GM11168 (cell line): ENCODE measurements around the gene WWTR1.

ENCODE experiments used
- in situ Hi-C: fragments of 300-500 bp; cut with MboI; formaldehyde crosslinking; loops from one replicate; pipeline ENCODE4 v1.12.0; 2022; ENCODE audit warnings: low sequenced_read_pairs; ENCODE audit not compliant: unreplicated experiment

WWTR1 gene

DNA sequence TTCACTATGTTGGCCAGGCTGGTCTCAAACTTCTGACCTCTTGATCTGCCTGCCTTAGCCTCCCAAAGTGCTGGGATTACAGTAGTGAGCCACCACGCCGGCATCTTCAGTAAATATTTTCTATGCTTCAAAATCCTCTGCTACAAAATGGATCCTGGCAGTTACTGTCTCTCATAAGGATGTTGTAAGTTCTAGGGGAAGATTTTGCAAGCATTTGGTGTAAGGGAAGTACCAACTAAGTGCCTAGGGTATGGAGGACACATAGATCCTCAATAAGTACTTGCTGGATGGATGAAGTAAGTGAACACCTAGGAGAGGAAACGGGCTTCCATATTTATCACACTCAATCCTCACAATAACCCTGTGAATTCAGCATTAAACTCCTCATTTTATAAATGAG lies 176.8 kb downstream of the WWTR1 start:
- in situ Hi-C loops = no loop called here

DNA sequence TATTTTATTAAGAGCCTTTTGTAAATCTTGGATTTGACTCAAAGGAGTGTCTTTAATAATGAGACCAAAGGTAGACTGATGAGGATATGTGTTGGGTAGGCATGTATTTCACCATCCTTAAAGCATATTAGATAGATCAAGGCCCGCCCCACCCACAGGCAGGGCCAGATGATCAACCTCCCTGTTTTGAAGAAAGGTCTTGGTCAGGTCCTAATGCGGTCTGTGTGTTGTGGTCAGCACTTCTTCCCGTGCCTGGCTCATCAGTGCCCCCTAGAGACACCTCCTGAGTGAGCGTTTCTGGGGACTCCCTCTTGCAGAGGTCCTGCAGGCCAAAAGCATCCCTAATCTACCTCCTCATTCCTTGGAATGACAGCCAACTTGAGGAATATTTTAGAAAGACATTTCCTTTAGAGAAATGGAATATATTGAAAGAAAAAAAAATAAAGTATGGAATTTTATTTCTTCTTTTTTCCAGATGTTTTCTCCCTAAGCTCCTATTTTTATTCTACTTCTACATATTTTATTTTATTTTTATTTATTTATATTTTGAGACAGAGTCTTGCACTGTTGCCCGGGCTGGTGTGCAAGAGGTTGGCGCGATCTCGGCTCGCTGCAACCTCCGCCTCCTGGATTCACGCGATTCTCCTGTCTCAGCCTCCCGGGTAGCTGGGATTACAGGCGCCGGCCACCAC lies 177.4 kb downstream of the WWTR1 start:
- in situ Hi-C loops = no loop called here

DNA sequence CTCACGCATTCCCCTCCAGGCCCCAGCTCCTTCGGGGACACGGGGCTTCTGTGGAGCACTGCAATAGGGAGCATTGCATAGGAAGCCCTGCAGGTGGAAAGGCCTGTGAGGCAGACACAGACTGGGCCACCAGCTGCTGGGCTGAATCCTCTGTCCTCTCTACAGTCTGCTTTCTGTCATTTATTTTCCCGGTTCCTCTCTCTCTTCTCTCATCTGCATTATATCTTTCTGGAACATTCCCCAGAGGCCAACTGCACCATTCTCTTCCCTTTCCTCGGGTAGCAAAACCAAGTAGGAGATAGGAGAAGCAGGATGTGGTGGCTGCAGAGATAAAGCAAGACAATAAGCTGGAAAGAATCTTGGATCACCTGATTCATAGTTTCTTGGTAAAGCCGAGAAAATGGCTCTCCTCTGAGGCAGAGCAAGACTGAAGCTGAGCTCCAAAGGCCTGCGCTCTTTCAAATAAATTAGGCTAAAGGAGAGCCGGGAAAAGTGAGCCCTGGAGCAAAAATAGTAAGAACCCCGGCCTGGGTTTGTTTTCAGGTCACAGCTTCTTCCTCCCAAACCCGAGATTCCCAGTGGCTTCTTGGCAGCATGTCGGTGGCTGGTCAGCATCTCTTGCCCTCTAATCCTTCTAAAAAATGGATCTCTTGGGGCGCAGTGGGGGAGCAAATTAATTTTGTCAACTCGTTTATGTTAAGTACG lies 178.1 kb downstream of the WWTR1 start:
- in situ Hi-C loops = loop anchor here (5.0 kb wide), 1 partner anchor 92 kb away; no protein-coding TSS in a partner anchor

DNA sequence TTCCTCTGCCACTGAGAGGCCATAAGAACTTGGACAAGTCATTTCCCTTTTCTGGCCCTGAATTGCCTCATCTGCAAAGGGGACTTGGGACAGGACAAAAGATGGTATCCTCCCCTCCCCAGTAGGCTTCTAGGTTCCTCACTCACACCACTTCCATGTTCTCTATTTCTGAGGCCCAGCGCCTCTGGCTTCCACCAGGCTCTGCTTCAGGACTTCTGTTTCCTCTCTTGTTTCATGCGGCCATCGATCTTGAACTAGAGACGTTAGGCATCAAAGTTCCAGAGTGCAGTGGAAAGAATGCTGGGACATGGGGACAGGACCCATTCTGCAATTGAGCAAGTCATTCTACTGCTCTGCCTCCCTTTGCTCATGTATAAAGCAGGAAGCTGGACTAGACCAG lies 181.6 kb downstream of the WWTR1 start:
- in situ Hi-C loops = loop anchor here (5.0 kb wide), 1 partner anchor 89 kb away; no protein-coding TSS in a partner anchor

DNA sequence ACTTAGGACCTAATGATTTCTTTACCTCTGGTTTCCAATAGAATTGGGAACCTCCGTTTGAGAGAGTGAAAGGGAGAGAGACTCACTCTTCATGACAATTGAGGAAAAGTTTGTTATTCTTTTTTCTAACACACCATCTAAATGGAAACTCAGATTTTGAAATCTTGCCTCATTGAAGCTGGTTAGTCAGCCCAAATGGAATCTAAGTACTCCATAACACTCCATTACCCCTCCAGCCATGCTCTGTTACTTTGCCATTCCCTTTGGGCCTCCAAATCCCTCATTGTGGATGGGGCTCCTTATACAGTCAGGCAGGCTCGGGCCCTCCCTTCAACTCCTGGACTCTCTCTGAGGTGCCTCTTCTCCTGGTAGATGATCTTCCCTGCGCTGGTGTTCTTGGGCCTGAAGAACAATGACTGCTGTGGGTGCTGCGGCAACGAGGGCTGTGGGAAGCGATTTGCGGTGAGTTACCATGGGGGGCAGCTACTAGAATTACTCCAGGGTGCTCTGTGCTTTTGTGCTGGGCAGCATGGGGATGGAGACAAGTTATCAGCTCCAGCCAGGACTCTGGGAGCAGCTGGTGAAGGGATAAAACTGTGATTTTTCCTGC lies 182.3 kb downstream of the WWTR1 start:
- in situ Hi-C loops = loop anchor here (5.0 kb wide), 1 partner anchor 88 kb away; no protein-coding TSS in a partner anchor

DNA sequence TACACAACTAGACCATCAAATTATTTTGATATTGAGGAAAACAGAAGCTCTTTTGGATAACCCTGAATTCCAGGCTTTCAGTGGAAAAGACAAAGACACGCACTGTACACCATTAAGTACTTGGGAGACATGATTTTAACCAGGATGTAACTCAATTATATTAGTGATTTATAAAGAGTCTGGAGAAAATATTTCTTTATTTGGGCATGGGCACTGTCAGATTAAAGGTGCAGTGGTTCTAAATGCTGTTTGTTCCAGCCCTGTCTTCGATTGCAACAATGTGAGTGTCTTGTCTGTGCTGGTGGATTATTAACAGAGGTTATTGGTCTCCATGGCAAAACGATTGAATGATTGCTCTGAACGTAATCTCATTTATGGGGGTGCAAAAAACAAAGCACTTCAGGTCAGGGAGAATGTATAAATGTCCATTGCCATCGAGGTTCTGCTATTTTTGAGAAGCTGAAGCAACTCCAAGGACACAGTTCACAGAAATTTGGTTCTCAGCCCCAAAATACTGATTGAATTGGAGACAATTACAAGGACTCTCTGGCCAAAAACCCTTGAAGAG lies 183.5 kb downstream of the WWTR1 start, which contains the start of gene TM4SF4:
TM4SF4 (plus strand) TSS at position 448 of the 568 bp plus-strand sequence. CDS start 181 bp downstream, outside the sequence.
- in situ Hi-C loops = no loop called here

DNA sequence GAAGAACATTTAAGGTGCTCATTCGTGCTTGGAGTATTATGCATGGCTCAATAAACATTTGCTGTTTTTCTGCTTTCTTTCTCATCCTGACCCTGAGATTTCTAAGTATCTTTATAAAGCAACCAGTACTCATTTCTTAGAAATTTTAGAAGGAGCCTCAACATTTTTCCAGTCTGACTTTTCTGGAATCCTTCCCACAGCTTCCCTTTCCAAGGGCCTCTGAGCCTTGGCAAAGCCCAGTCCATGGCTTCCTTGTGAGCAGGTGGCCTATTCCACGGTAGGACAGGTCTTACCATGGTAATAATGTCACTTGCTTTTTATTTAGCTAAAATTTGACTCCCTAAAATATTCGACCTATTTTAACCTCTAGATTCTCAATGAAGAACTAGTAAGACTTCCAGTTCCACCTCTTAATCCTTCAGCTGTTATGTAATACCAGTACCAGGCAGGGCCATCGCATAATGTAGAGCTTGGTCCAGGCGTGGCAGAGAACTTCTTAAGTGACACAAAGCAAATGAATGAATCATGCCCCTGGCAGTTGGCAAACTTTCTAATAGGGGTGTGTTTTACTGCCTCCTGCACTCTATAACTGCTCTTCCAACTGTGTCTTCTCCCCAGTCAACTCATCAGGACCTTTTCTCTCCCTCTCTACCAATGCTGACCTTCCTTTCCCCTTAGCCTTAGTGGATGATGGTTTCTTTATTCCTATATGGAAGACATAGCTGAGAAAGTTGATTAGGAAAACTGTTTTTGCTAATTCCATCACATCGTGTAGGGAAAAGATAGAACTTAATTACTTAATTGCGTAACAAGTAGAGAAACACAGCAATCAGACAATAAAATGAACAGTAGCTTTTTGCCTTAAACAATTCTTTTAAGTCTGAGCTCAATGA lies 184.2 kb downstream of the WWTR1 start:
- in situ Hi-C loops = no loop called here

DNA sequence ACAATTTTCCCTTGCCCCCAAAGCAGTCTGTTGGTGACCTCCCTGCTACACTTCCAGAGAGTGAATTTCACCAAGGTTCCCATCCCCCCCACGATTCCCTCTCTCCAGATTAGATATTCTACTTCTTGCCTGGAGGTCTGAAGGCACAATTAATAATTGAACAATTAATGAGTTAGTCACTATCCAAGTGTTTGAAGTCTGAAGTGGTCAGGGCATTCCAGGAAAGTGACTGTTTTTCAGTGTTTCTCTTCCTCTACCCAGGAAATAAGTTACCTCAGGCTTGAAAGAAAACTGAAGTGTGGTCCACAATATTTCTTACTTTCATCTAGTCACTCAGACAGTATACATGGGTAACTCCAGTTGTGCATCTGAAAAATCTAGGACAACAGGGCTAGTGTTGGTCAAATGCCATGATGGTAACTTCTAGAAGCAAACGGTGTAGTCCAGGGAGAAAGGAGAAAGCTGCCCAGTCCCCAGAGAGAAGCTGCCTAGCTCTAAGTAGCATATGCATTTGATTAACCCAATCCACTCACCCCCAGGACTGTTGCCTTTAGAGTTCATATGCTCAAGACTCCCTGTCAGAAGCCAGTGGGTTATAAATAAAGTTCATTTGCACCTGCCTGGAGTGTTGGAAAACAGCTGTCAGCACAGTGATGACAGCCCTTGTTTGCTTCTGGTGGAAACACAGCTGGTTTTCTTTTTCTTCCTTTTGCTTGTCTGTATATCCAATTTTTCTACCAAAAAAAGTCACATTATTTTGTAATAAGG lies 185.6 kb downstream of the WWTR1 start:
- in situ Hi-C loops = no loop called here

DNA sequence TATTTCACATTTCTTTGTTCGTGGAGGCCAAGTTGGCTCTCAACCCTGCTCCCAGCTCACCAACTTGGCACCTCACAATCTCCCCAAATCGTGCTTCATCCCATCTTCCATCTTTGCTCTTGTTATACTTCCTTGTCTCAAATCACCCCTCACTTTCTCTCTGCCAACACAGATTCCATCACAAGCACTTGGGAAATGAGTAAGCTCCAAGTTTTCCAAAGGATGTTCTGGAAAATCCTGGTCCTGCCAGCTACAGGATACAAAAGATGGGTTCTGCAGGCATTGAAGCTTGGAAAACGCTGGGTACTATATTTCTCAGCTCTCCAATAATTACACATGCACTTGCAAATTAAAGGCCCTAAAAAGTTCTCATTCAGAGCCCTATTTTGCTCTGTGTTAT lies 187.4 kb downstream of the WWTR1 start:
- in situ Hi-C loops = no loop called here

DNA sequence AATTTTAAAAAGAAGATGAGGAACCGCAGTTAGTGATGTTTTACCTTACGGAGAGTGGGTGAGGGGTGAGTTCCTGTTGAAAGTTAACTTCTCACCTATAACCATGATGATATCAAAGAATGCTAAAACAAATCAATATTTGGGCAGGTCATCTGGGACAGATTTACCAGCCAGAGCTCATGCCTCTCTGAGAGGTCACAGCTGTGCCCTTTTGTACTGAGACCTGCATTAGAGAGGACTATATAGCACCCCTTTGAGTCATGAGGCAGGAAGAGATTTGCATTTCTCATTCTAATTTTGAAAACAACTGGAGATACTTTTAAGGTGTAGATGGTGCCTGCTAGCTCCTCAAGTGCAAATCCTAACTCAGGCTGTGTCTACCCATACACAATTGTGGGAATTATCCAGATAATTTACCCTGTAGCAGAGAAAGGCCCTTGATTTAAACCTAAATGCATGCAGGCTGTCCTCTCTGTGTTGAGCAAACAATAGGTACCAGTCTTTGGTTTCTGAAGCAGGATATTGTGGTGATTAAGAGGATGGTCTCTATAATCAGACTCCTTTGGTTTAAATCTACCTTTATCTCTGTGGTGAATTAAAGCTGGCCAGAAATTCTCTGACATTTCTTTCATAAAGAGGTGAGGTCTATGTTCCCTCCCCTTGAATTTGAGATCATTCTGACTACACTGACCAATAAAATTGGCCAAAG lies 189.2 kb downstream of the WWTR1 start:
- in situ Hi-C loops = no loop called here
